RWPE1 (cell line): ENCODE results near the gene TOP3B.

Source experiments
- CTCF ChIA-PET: fragments of 350-600 bp; sonication (Branson Sonifier 250); formaldehyde crosslinking; extraction: SDS; loops from one replicate; lab custom pipeline; 2021; lab: Yijun Ruan, JAX
- POLR2A ChIA-PET: fragments of 400-600 bp; formaldehyde crosslinking; extraction: SDS; loops from one replicate; lab custom pipeline; 2020; ENCODE audit warnings: antibody characterized with exemption; ENCODE audit not compliant: low non-redundant PET; lab: Yijun Ruan, JAX
- DNase-seq: peaks from one replicate; pipeline ENCODE4 v3.0.0; 2012; ENCODE audit warnings: low spot score
- H3K27ac ChIP-seq: fragments of 450-650 bp; 2 replicates; pipeline ENCODE4 v1.5.1; 2017
- CTCF ChIP-seq: fragments of 450-650 bp; conservative IDR thresholded peaks from 2 replicates; pipeline ENCODE4 v1.5.1; 2017; ENCODE audit warnings: low read depth, mild to moderate bottlenecking

TOP3B gene

GRCh38 chr22:21919526-21920307, 62.9 kb downstream of the TOP3B start:
- no peak overlapping the region for H3K27ac ChIP-seq
- POLR2A ChIA-PET = no interaction called here
- CTCF ChIA-PET = interaction anchor here (0.6 kb wide), 1 partner anchor 15 kb away, joined by 5 read pairs; no protein-coding TSS in a partner anchor
- DNase-seq = no peak
- TF ChIP-seq CTCF = no peak

- no peak overlapping the region for H3K27ac ChIP-seq
- no peak for DNase-seq
- POLR2A ChIA-PET = no interaction called here
- TF ChIP-seq CTCF = no peak
- CTCF ChIA-PET = interaction anchor here (0.6 kb wide), 1 partner anchor 14 kb away, joined by 5 read pairs; no protein-coding TSS in a partner anchor
These were observed 64.0 kb downstream of the TOP3B start for GRCh38 chr22:21918466-21919185.

- H3K27ac ChIP-seq = no peak overlapping the region
- no peak for DNase-seq
- no peak for TF ChIP-seq CTCF
- POLR2A ChIA-PET = no interaction called here
- CTCF ChIA-PET = no interaction called here
These were observed 64.7 kb downstream of the TOP3B start for GRCh38 chr22:21917959-21918261.

GRCh38 chr22:21917181-21917958, 65.2 kb downstream of the TOP3B start:
- DNase-seq = no peak
- CTCF ChIA-PET = interaction anchor here (1.2 kb wide), 1 partner anchor 204 kb away, joined by 3 read pairs; no protein-coding TSS in a partner anchor
- TF ChIP-seq CTCF = no peak
- POLR2A ChIA-PET = interaction anchor here (0.5 kb wide), 1 partner anchor 862 kb away, joined by 3 read pairs; no protein-coding TSS in a partner anchor
- no peak overlapping the region for H3K27ac ChIP-seq

GRCh38 chr22:21916309-21916918, 66.2 kb downstream of the TOP3B start:
- CTCF ChIA-PET = interaction anchor here (0.5 to 1.2 kb wide), 2 partner anchors 38 to 203 kb away, joined by 3 read pairs; no protein-coding TSS in a partner anchor
- DNase-seq = no peak
- TF ChIP-seq CTCF = no peak
- H3K27ac ChIP-seq = no peak overlapping the region
- POLR2A ChIA-PET = interaction anchor here (0.5 kb wide), 1 partner anchor 863 kb away, joined by 3 read pairs; no protein-coding TSS in a partner anchor
